WTC11 (cell line): ENCODE measurements around the gene IPO8.

Experiments used
- CTCF ChIP-seq: fragments of 200-600 bp; IDR thresholded peaks from 2 replicates; pipeline ENCODE4 v1.8.0; 2022; ENCODE audit warnings: antibody characterized with exemption
- FOXJ3 ChIP-seq: sonication (generic); formaldehyde crosslinking; IDR thresholded peaks from 2 replicates; pipeline ENCODE4 v1.9.0; 2021; ENCODE audit warnings: missing genetic modification reagents, mild to moderate bottlenecking, borderline replicate concordance
- FOXP4 ChIP-seq: sonication (generic); formaldehyde crosslinking; IDR thresholded peaks from 2 replicates; pipeline ENCODE4 v1.8.0; 2022; ENCODE audit warnings: mild to moderate bottlenecking, missing genetic modification reagents
- TEAD4 ChIP-seq: sonication (generic); formaldehyde crosslinking; IDR thresholded peaks from 2 replicates; pipeline ENCODE4 v1.8.0; 2022; ENCODE audit warnings: mild to moderate bottlenecking, missing genetic modification reagents
- ZNF232 ChIP-seq: sonication (generic); formaldehyde crosslinking; IDR thresholded peaks from 2 replicates; pipeline ENCODE4 v1.8.0; 2022; ENCODE audit warnings: mild to moderate bottlenecking, missing genetic modification reagents
- ZNF423 ChIP-seq: fragments of 250-450 bp; sonication (Bioruptor Pico); IDR thresholded peaks from 2 replicates; pipeline ENCODE4 v2.1.2; 2022; ENCODE audit warnings: mild to moderate bottlenecking, moderate library complexity

- no peak for TF ChIP-seq CTCF
- no peak for TF ChIP-seq ZNF232
- no peak for TF ChIP-seq ZNF423 (CRISPR knock-in tag)
- TF ChIP-seq FOXP4 (CRISPR knock-in tag) = no peak
- TF ChIP-seq TEAD4 (CRISPR knock-in tag) = no peak
- no peak for TF ChIP-seq FOXJ3 (CRISPR knock-in tag)
Observed at GRCh38 chr12:30603129-30603528, 92.5 kb downstream of the IPO8 start.
